NCI-H2029 (cell line): ENCODE measurements around the gene PARVB.

ENCODE experiments used
- DNase-seq: peaks from one replicate; lab custom pipeline; 2025; lab: John Stamatoyannopoulos, UW

The PARVB gene

GRCh38 chr22:44089717-44090570, 65.8 kb downstream of the PARVB start:
- DNase-seq, result no peak

- no peak for DNase-seq
These were observed 66.4 kb downstream of the PARVB start for GRCh38 chr22:44090571-44090905.

- no peak for DNase-seq
These were observed 67.1 kb downstream of the PARVB start for GRCh38 chr22:44091021-44091721.

GRCh38 chr22:44091751-44092150, 67.6 kb downstream of the PARVB start:
- no peak for DNase-seq

GRCh38 chr22:44092636-44093220, 68.6 kb downstream of the PARVB start:
- no peak for DNase-seq

- DNase-seq, result no peak
These were observed 69.7 kb downstream of the PARVB start for GRCh38 chr22:44093791-44094190.

- no peak for DNase-seq
These were observed 70.7 kb downstream of the PARVB start for GRCh38 chr22:44094751-44095302.

- DNase-seq, result no peak
These were observed 72.6 kb downstream of the PARVB start for GRCh38 chr22:44096736-44097135.

GRCh38 chr22:44097263-44098020, 73.3 kb downstream of the PARVB start:
- DNase-seq, result no peak

- DNase-seq, result no peak
These were observed 74.1 kb downstream of the PARVB start for GRCh38 chr22:44098021-44098739.

GRCh38 chr22:44098966-44099530, 74.9 kb downstream of the PARVB start:
- DNase-seq, result no peak

GRCh38 chr22:44099696-44100095, 75.6 kb downstream of the PARVB start:
- no peak for DNase-seq

GRCh38 chr22:44100411-44100810, 76.3 kb downstream of the PARVB start:
- no peak for DNase-seq

GRCh38 chr22:44102121-44102520, 78.0 kb downstream of the PARVB start:
- no peak for DNase-seq

- no peak for DNase-seq
These were observed 78.8 kb downstream of the PARVB start for GRCh38 chr22:44102856-44103255.

GRCh38 chr22:44103735-44104480, 79.8 kb downstream of the PARVB start:
- no peak for DNase-seq

- DNase-seq, result no peak
These were observed 83.2 kb downstream of the PARVB start for GRCh38 chr22:44107340-44107739.

GRCh38 chr22:44108076-44108475, 84.0 kb downstream of the PARVB start:
- DNase-seq, result no peak

- no peak for DNase-seq
These were observed 84.8 kb downstream of the PARVB start for GRCh38 chr22:44108806-44109385.

GRCh38 chr22:44109416-44109815, 85.3 kb downstream of the PARVB start:
- DNase-seq, result no peak
